Stimulated activated naive CD8-positive, alpha-beta T cell treated with anti-CD3 and anti-CD28 coated beads, Interleukin-15, Interleukin-2, amounts not matched to agents 100 ng/mL and 50 ng/mL, for 24 hours (primary cell): ENCODE measurements around the gene FGF22.
A peak's percentile ranks its signal among the peaks of the same experiment; 100 is the strongest.
"Not testable (repeated sequence)": the region's sequence is repeated elsewhere in the genome, so short reads cannot be mapped to it uniquely, and the experiment has no call there.

Experiments
- H3K27ac Mint-ChIP-seq: one replicate; pipeline ENCODE4 v1.8.0; 2021; ENCODE audit warnings: mild to moderate bottlenecking, mixed read lengths
- H3K27me3 Mint-ChIP-seq: one replicate; pipeline ENCODE4 v1.8.0; 2021; ENCODE audit warnings: mixed read lengths
- H3K36me3 Mint-ChIP-seq: one replicate; pipeline ENCODE4 v1.8.0; 2021; ENCODE audit warnings: low read depth, mixed read lengths
- H3K4me1 Mint-ChIP-seq: one replicate; pipeline ENCODE4 v1.8.0; 2021; ENCODE audit warnings: low read depth, mixed read lengths
- H3K4me3 Mint-ChIP-seq: one replicate; pipeline ENCODE4 v1.8.0; 2021; ENCODE audit warnings: mild to moderate bottlenecking, mixed read lengths
- H3K9me3 Mint-ChIP-seq: one replicate; pipeline ENCODE4 v1.8.0; 2021; ENCODE audit warnings: mixed read lengths

The FGF22 gene

DNA sequence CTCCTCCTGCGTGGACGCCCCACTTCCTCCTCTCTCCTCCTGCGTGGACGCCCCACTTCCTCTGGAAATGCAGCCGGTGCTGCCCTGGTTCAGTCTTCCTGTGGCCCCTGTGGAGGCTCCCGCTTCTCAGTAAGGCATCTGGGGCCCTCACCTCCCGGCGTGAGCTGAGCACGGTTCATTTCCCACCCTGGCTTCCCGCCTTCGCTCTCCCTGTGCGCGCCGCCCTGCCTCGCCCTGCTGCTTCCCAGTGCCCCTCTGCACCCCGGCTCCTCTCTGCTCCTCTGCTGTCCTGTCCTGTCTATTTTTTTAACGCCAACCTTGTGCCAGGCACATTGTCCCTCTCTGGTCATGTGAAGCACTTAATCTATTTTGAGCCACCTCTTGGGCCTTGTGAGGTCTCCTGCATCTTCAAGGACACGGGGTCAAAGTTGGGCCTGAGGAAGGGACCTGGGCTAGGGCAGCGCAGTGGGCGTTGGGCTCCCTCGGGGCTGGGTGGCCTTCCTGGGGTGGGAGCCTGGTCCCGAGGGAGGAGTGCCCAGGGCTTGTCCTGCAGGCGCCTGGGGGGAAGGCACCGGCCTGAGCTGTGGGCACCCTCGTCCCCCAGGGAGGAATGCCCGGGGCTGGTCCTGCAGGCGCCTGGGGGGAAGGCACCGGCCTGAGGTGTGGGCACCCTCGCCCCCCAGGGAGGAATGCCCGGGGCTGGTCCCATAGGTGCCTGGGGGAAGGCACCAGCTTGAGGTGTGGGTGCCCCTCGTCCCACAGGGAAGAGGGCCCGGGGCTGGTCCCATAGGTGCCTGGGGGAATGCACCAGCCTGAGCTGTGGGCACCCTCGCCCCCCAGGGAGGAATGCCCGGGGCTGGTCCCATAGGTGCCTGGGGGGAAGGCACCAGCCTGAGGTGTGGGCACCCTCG is 37.0 kb upstream of the FGF22 start:
- no peak overlapping the region for H3K4me3 Mint-ChIP-seq
- no peak overlapping the region for H3K27ac Mint-ChIP-seq
- H3K27me3 Mint-ChIP-seq, result no peaks in the 10 kb centered on the region
- no peaks in the 10 kb centered on the region for H3K36me3 Mint-ChIP-seq
- H3K4me1 Mint-ChIP-seq, result no peaks in the 10 kb centered on the region
- no peaks in the 10 kb centered on the region for H3K9me3 Mint-ChIP-seq

DNA sequence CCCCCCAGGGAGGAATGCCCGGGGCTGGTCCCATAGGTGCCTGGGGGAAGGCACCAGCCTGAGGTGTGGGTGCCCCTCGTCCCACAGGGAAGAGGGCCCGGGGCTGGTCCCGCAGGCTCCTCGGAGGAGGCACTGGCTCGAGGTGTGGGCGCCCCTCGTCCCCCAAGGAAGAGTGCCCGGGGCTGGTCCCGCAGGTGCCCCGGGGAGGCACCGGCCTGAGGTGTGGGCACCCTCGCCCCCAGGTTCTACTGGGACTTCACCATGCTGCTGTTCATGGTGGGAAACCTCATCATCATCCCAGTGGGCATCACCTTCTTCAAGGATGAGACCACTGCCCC is 36.4 kb upstream of the FGF22 start:
- not testable (repeated sequence) for H3K27me3 Mint-ChIP-seq, H3K27ac Mint-ChIP-seq, H3K4me3 Mint-ChIP-seq, H3K9me3 Mint-ChIP-seq, H3K4me1 Mint-ChIP-seq, H3K36me3 Mint-ChIP-seq

DNA sequence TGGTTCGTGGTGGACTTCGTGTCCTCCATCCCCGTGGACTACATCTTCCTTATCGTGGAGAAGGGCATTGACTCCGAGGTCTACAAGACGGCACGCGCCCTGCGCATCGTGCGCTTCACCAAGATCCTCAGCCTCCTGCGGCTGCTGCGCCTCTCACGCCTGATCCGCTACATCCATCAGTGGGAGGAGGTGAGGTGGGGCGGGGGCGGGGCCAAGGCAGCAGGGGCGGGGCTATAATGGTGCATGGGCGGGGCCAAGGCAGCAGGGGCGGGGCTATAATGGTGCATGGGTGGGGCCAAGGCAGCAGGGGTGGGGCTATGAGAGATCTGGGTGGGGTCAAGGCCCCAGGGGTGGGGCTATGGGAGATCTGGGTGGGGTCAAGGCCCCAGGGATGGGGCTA is 35.9 kb upstream of the FGF22 start:
- H3K4me3 Mint-ChIP-seq, H3K27me3 Mint-ChIP-seq, H3K4me1 Mint-ChIP-seq, H3K27ac Mint-ChIP-seq, H3K9me3 Mint-ChIP-seq, H3K36me3 Mint-ChIP-seq: not testable (repeated sequence)

DNA sequence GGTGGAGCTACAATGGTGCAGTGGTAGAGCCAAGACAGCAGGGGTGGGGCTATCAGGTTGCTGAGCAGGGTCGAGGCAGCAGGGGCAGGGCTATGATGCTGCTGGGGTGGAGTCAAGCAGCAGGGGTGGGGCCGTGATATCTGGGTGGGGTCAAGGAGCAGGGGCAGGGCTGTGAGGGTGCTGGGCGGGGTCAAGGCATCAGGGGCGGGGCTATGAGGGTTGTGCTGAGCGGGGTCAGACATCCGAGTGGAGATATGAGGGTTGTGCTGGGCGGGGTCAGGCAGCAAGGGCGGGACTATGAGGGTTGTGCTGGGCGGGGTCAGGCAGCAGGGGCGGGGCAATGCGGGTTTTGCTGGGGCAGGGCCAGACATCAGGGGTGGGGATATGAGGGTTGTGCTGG is 35.3 kb upstream of the FGF22 start:
- Mint-ChIP-seq H3K27ac (no peak overlapping the region), H3K9me3 (no peaks in the 10 kb centered on the region), H3K27me3 (no peaks in the 10 kb centered on the region), H3K36me3 (no peaks in the 10 kb centered on the region), H3K4me3 (no peak overlapping the region), H3K4me1 (no peaks in the 10 kb centered on the region)

DNA sequence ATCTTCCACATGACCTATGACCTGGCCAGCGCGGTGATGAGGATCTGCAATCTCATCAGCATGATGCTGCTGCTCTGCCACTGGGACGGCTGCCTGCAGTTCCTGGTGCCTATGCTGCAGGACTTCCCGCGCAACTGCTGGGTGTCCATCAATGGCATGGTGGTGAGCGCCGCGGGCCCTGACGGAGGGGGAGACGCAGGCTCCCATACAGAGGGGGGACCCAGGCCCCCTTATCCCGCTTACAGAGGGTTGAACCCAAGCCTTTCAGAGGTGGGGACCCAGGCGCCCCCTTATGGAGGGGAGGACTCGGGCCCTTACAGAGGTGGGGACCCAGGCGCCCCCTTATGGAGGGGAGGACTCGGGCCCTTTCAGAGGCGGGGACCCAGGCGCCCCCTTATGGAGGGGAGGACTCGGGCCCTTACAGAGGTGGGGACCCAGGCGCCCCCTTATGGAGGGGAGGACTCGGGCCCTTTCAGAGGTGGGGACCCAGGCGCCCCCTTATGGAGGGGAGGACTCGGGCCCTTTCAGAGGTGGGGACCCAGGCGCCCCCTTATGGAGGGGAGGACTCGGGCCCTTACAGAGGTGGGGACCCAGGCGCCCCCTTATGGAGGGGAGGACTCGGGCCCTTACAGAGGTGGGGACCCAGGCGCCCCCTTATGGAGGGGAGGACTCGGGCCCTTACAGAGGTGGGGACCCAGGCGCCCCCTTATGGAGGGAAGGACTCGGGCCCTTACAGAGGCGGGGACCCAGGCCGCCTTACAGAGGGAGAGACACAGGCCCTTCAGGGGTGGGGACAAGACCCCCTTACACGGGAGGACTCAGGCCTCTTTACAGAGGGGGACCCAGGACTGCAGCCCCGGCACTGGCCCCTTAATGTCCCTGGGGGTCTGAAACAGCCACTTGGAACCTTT is 34.4 kb upstream of the FGF22 start:
- peak overlapping the region; percentile 45 for H3K27ac Mint-ChIP-seq
- H3K4me3 Mint-ChIP-seq, H3K4me1 Mint-ChIP-seq, H3K9me3 Mint-ChIP-seq, H3K36me3 Mint-ChIP-seq, H3K27me3 Mint-ChIP-seq: not testable (repeated sequence)

DNA sequence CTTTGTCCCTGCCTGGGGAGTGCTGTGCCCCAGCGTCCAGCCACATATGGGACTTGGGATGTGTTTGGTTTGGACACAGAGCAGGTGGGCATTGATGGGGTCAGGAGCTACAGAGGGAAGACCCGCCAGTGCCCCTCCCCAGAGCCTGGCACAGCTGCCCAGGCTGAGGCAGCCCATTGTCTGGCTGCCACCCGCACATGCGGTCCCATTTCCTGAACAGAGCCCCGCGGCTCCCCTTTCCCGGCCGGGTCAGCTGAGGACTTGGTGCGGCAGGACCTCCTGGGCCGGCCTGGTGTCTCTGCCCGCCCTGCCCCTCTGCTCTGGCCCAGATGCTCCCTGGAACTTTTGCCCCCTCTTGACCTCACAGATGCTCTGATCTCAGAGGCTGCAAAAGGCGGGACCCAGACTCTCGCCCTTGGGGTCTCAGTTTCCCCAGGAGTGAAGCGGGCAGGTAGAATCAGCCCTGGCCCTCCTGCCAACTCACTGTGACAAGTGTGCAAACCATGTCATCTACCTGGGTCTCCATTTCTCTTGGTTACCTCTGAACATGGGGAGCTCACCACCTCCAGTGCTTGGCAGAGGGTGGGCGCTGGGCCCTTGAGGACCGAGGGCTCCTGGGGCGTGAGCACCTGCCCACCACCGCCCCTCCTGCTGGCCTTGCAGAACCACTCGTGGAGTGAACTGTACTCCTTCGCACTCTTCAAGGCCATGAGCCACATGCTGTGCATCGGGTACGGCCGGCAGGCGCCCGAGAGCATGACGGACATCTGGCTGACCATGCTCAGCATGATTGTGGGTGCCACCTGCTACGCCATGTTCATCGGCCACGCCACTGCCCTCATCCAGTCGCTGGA is 32.2 kb upstream of the FGF22 start:
- H3K4me3 Mint-ChIP-seq, result no peak overlapping the region
- H3K27ac Mint-ChIP-seq, result peak overlapping the region; percentile 21

DNA sequence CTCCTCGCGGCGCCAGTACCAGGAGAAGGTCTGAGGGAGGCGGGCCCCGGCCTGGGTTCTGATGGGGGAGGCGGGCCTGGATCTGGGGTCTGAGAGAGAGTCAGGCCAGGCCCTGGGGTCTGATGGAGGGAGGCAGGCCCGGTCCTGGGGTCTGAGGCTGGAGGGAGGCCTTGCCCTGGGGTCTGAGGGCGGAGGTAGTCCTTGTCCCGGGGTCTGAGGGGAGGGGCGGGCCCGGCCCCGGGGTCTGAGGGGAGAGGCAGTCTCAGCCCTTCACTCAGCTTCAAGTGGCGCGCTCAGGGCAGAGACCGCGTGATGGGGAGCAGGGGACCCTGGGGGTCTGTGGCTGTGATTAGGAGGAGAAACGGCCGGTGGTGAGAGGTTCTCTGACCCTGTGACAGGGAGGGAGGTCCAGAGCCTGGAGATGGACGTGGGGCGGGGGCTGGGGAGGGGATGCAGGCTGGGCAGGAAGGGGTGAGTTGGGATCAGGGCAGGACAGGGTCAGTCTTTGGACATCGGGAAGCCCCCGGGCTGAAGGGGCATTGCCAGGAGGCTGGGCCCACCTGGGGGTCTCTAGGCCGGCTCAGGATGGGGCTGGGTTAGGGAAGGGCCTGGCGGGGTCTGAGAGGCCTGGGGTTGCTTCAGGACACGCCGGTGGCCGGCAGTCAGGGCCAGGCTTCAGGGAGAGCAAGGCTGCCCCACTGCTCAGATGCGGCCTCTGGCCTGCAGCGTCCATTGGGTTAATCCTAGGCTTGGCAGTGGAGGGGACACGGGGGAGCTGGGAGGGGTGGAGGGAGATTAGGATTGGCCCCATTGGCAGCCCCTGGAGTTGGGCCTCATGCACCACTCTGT is 31.3 kb upstream of the FGF22 start:
- peaks cover 28% of the 10 kb centered on the region for H3K4me1 Mint-ChIP-seq
- H3K27me3 Mint-ChIP-seq, result no peaks in the 10 kb centered on the region
- H3K4me3 Mint-ChIP-seq, result no peak overlapping the region
- no peak overlapping the region for H3K27ac Mint-ChIP-seq
- peaks cover 6% of the 10 kb centered on the region for H3K36me3 Mint-ChIP-seq
- H3K9me3 Mint-ChIP-seq, result no peaks in the 10 kb centered on the region

More for the DNA sequence above, 32.2 kb upstream of the FGF22 start:
- H3K9me3 Mint-ChIP-seq, result no peaks in the 10 kb centered on the region
- H3K27me3 Mint-ChIP-seq, result no peaks in the 10 kb centered on the region
- H3K4me1 Mint-ChIP-seq, result peaks cover 23% of the 10 kb centered on the region
- no peaks in the 10 kb centered on the region for H3K36me3 Mint-ChIP-seq

DNA sequence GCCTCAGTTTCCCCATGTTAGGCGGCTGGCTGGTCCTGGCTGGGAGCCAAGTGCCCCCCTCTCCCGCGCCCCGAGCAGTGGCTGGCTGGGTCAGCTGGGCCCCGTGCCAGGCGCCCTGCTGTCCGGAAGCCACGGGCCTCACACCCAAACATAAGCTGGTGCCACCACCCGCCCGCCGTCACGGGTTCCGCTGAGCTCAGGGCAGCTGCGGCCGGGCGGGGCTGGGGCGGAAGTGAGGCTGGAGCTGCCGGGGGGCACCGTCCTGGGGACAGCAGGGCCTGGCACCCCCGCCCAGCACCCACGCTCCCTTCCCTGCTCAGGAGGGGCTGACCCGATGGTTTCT is 30.7 kb upstream of the FGF22 start:
- no peak overlapping the region for H3K27ac Mint-ChIP-seq
- no peaks in the 10 kb centered on the region for H3K27me3 Mint-ChIP-seq
- H3K36me3 Mint-ChIP-seq, result peaks cover 6% of the 10 kb centered on the region
- no peaks in the 10 kb centered on the region for H3K9me3 Mint-ChIP-seq
- no peak overlapping the region for H3K4me3 Mint-ChIP-seq
- peaks cover 28% of the 10 kb centered on the region for H3K4me1 Mint-ChIP-seq

DNA sequence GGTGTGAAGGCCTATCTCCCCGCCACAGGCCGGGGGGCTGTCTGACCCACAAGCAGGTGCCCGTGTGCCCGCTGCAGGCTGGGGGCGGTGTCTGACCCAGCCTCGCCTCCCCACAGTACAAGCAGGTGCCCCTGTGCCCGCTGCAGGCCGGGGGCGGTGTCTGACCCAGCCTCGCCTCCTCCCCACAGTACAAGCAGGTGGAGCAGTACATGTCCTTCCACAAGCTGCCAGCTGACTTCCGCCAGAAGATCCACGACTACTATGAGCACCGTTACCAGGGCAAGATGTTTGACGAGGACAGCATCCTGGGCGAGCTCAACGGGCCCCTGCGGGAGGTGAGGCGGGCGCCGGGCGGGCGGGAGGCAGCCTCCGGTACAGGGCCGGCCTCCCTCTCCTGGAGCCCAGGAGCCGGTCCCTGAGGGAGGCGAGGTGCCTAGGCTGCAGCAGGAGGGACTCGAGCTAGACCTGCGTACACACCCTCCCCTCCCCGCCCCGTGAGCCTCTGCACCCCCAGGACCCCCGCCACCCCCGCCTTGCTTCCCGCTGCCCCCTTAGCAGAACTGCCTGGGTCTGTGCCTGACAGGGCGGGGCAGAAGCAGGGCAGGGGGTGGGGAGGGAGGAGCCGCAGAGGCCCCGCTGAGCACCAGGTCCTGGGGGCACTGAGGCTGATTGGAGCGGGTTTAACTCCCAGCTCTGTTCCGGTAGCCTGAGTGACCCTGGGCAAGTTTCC is 29.4 kb upstream of the FGF22 start:
- H3K36me3 Mint-ChIP-seq, result peaks cover 10% of the 10 kb centered on the region
- peaks cover 28% of the 10 kb centered on the region for H3K4me1 Mint-ChIP-seq
- no peaks in the 10 kb centered on the region for H3K9me3 Mint-ChIP-seq
- peak overlapping the region; percentile 89 for H3K27ac Mint-ChIP-seq
- H3K4me3 Mint-ChIP-seq, result peak overlapping the region; percentile 79
- no peaks in the 10 kb centered on the region for H3K27me3 Mint-ChIP-seq

DNA sequence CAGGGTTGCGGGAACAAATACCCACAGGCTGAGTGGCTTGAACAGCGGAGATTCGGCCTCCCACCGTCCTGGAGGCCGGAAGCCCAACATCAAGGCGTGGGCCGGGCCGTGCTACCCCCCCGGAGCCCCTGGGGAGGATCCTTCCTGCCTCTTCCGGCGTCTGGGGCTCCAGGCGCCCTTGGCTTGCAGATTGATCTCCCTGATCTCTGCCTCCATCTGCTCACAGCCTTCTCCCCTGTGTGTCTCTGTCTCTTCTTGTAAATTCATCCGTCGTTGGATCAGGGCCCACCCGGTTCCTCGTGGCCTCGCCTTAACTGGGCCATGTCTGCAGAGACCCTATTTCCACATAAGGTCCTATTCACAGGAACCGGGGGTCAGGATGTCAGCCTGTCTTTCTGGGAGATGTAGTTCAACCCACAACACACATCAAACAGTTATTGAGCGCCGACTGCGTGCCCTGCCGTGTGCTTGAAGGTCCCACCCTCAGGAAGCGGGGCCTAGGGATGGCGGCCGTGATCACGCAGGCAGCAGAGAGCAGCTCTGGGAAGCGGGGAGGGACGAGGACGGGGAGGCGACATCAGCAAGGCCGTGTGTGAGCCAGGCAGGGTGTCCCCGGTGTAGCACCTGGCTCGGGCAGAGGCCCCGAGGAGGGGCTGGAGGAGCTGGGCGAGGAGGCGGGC is 28.7 kb upstream of the FGF22 start:
- H3K9me3 Mint-ChIP-seq, result no peaks in the 10 kb centered on the region
- peaks cover 32% of the 10 kb centered on the region for H3K4me1 Mint-ChIP-seq
- peaks cover 13% of the 10 kb centered on the region for H3K36me3 Mint-ChIP-seq
- no peaks in the 10 kb centered on the region for H3K27me3 Mint-ChIP-seq
- H3K27ac Mint-ChIP-seq, result peak overlapping the region; percentile 89
- H3K4me3 Mint-ChIP-seq, result peak overlapping the region; percentile 76

DNA sequence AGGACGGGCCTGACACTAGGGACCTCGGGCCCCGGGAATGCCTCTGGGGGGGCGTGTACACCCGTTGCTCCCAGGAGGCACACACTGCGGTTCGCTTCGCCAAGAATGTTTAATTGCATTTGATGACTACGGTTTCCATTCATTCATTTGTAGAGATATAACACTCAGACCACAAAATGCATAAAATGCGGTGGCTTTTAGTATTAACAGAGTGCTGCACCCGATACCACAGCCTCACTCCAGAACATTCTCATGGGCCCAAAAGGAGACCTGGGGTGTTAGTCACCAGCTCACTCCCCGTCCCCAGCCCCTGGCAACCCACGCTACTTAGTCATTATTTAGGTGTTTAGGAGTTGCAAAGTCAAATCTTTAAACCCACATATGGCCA is 28.2 kb upstream of the FGF22 start:
- no peaks in the 10 kb centered on the region for H3K9me3 Mint-ChIP-seq
- H3K36me3 Mint-ChIP-seq, result peaks cover 13% of the 10 kb centered on the region
- H3K4me3 Mint-ChIP-seq, result peak overlapping the region; percentile 76
- no peaks in the 10 kb centered on the region for H3K27me3 Mint-ChIP-seq
- H3K4me1 Mint-ChIP-seq, result peaks cover 32% of the 10 kb centered on the region
- peak overlapping the region; percentile 89 for H3K27ac Mint-ChIP-seq

DNA sequence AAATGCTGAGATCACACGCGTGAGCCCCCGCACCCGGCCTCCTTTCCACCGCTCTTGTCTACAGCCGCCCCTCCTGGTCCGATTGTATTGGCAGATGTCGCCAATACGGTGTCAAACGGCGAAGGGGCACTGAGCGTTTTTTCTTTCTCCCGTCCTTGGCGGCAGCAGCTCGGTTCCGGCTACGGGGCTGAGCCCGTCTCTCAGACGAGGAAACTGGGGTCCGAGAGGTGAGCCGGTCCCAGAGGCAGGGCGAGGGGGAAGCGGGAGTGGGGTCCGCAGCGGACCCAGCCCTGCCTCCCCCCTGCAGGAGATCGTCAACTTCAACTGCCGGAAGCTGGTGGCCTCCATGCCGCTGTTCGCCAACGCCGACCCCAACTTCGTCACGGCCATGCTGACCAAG is 26.7 kb upstream of the FGF22 start:
- no peaks in the 10 kb centered on the region for H3K27me3 Mint-ChIP-seq
- H3K27ac Mint-ChIP-seq, result no peak overlapping the region
- peaks cover 13% of the 10 kb centered on the region for H3K36me3 Mint-ChIP-seq
- H3K4me3 Mint-ChIP-seq, result no peak overlapping the region
- no peaks in the 10 kb centered on the region for H3K9me3 Mint-ChIP-seq
- peaks cover 32% of the 10 kb centered on the region for H3K4me1 Mint-ChIP-seq
